DND-41 (cell line): ENCODE measurements around the gene SND1.

ENCODE experiments used
- CTCF ChIP-seq: IDR thresholded peaks from 2 replicates; pipeline ENCODE4 v1.5.1; 2012; ENCODE audit warnings: borderline replicate concordance, low read length, moderate library complexity, mild to moderate bottlenecking; ENCODE audit not compliant: poor library complexity, severe bottlenecking; ENCODE audit errors: extremely low read depth
- EZH2 ChIP-seq: IDR thresholded peaks from 3 replicates; pipeline ENCODE4 v1.6.1; 2012; ENCODE audit warnings: borderline replicate concordance, low read depth, mild to moderate bottlenecking, moderate library complexity, low read length, inconsistent platforms; ENCODE audit not compliant: severe bottlenecking

DNA sequence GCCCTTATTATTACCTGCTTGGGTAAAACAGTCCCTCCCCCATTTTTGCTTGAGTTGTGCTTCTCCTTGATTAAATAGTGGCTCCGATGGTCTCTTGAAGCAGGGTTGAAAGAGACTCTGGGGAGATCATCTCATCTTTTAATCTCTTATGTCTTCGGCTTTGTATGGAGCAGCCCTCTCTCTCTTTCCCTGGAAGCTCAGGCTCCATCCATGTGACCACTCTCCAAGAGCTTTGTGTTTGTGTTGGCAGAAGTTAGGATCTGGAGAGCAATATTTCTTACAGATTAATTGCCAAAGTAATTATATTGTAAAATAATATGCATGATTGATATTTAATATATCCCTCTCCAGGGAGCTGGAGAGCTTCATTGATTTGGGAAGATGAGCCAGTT is 302.4 kb downstream of the SND1 start:
- no peak for TF ChIP-seq CTCF
- TF ChIP-seq EZH2 = no peak
